ENCODE measurements around the gene NEU4. TPM values are rescaled to one million over a fixed set of nuclear protein-coding genes. Genes with fewer than 3 reads are reported as not detected.

The NEU4 gene
- total and polyA plus RNA-seq, 2 donors (not counting 1 experiment from before 2014, with no cell fraction given): not detected

- Histone ChIP-seq H3K36me3 (ENCODE audit: control insufficient read depth, insufficient read depth, low read length) (no peaks in the 10 kb centered on the region), H3K79me2 (ENCODE audit: control insufficient read depth, insufficient read depth, low read length) (no peaks in the 10 kb centered on the region), H3K9me3 (ENCODE audit: control insufficient read depth, insufficient read depth, low read depth, low read length) (no peaks in the 10 kb centered on the region), H3K4me3 (replicated peaks in 1 of 4; ENCODE audit: control extremely low read depth in 1 of 4, insufficient read depth in 1 of 4, low read depth in 3 of 4, low read length in 4 of 4) (no peak overlapping the region), H3K4me2 (ENCODE audit: extremely low read depth, insufficient read depth, low read length) (no peak overlapping the region), H3K9ac (ENCODE audit: insufficient read depth, low read length) (no peak overlapping the region), H3K27me3 (ENCODE audit: control insufficient read depth, insufficient read depth, low read length) (no peaks in the 10 kb centered on the region), H4K20me1 (ENCODE audit: control insufficient read depth, extremely low read depth, insufficient read depth, low read length) (no peaks in the 10 kb centered on the region), H3K4me1 (ENCODE audit: control insufficient read depth, extremely low read depth, insufficient read depth, low read length) (peaks cover 6% of the 10 kb centered on the region), H3K27ac (ENCODE audit: insufficient read depth, low read length) (no peak overlapping the region), H2AFZ (ENCODE audit: low read length) (no peak overlapping the region)
- no peak for DNase-seq (ENCODE audit: low read depth in 2 of 2)
- TF ChIP-seq CTCF (conservative IDR thresholded peaks at IDR 0.05 in 1 of 2, IDR thresholded peaks at IDR 0.05 in 1 of 2; ENCODE audit: low read depth in 1 of 2, low read length in 2 of 2) (no peak), EZH2 (IDR thresholded peaks at IDR 0.05; ENCODE audit: low read length, missing control alignments) (no peak)
Observed at GRCh38 chr2:241775223-241776177, 33.5 kb upstream of the NEU4 start.

GRCh38 chr2:241776336-241777169, 32.4 kb upstream of the NEU4 start, which contains the start of gene GAL3ST2:
GAL3ST2 (plus strand) TSS chr2:241776822; CDS start chr2:241776956, 134 bp downstream.
- H3K9ac ChIP-seq (ENCODE audit: insufficient read depth, low read length): no peak within 1 kb of the TSS
- H3K4me3 ChIP-seq (replicated peaks in 1 of 4; ENCODE audit: control extremely low read depth in 1 of 4, insufficient read depth in 1 of 4, low read depth in 3 of 4, low read length in 4 of 4): no peak within 1 kb of the TSS
- H3K27ac ChIP-seq (ENCODE audit: insufficient read depth, low read length): no peak within 1 kb of the TSS
- no peaks in the 10 kb centered on the region for H3K79me2 ChIP-seq (ENCODE audit: control insufficient read depth, insufficient read depth, low read length)
- DNase-seq (ENCODE audit: low read depth in 2 of 2): no peak
- TF ChIP-seq CTCF (conservative IDR thresholded peaks at IDR 0.05 in 1 of 2, IDR thresholded peaks at IDR 0.05 in 1 of 2; ENCODE audit: low read depth in 1 of 2, low read length in 2 of 2): no peak
- TF ChIP-seq EZH2 (IDR thresholded peaks at IDR 0.05; ENCODE audit: low read length, missing control alignments): no peak
- peaks cover 6% of the 10 kb centered on the region for H3K4me1 ChIP-seq (ENCODE audit: control insufficient read depth, extremely low read depth, insufficient read depth, low read length)
- no peak within 1 kb of the TSS for H3K4me2 ChIP-seq (ENCODE audit: extremely low read depth, insufficient read depth, low read length)
- no peak within 1 kb of the TSS for H2AFZ ChIP-seq (ENCODE audit: low read length)
- no peaks in the 10 kb centered on the region for H4K20me1 ChIP-seq (ENCODE audit: control insufficient read depth, extremely low read depth, insufficient read depth, low read length)
- H3K36me3 ChIP-seq (ENCODE audit: control insufficient read depth, insufficient read depth, low read length): no peaks in the 10 kb centered on the region
- no peaks in the 10 kb centered on the region for H3K9me3 ChIP-seq (ENCODE audit: control insufficient read depth, insufficient read depth, low read depth, low read length)
- no peaks in the 10 kb centered on the region for H3K27me3 ChIP-seq (ENCODE audit: control insufficient read depth, insufficient read depth, low read length)

GRCh38 chr2:241777170-241777685, 31.8 kb upstream of the NEU4 start:
- Histone ChIP-seq H4K20me1 (ENCODE audit: control insufficient read depth, extremely low read depth, insufficient read depth, low read length) (no peaks in the 10 kb centered on the region), H3K36me3 (ENCODE audit: control insufficient read depth, insufficient read depth, low read length) (no peaks in the 10 kb centered on the region), H3K27ac (ENCODE audit: insufficient read depth, low read length) (no peak overlapping the region), H2AFZ (ENCODE audit: low read length) (no peak overlapping the region), H3K4me2 (ENCODE audit: extremely low read depth, insufficient read depth, low read length) (no peak overlapping the region), H3K4me3 (replicated peaks in 1 of 4; ENCODE audit: control extremely low read depth in 1 of 4, insufficient read depth in 1 of 4, low read depth in 3 of 4, low read length in 4 of 4) (no peak overlapping the region), H3K27me3 (ENCODE audit: control insufficient read depth, insufficient read depth, low read length) (no peaks in the 10 kb centered on the region), H3K79me2 (ENCODE audit: control insufficient read depth, insufficient read depth, low read length) (no peaks in the 10 kb centered on the region), H3K9ac (ENCODE audit: insufficient read depth, low read length) (no peak overlapping the region), H3K9me3 (ENCODE audit: control insufficient read depth, insufficient read depth, low read depth, low read length) (no peaks in the 10 kb centered on the region), H3K4me1 (ENCODE audit: control insufficient read depth, extremely low read depth, insufficient read depth, low read length) (peaks cover 6% of the 10 kb centered on the region)
- no peak for TF ChIP-seq EZH2 (IDR thresholded peaks at IDR 0.05; ENCODE audit: low read length, missing control alignments)
- no peak for TF ChIP-seq CTCF (conservative IDR thresholded peaks at IDR 0.05 in 1 of 2, IDR thresholded peaks at IDR 0.05 in 1 of 2; ENCODE audit: low read depth in 1 of 2, low read length in 2 of 2)
- DNase-seq (ENCODE audit: low read depth in 2 of 2): no peak
